HCT116 (cell line): ENCODE measurements around the gene RGL3. TPM values are rescaled to one million over a fixed set of nuclear protein-coding genes. Genes with fewer than 3 reads are reported as not detected.

Experiments
- ATAC-seq: fragments of 200-7000 bp; cut with Tn5 transposase; 2 replicates; pipeline ENCODE4 v1.9.1; 2020; ENCODE audit warnings: mild to moderate bottlenecking, moderate library complexity
- BruUV-seq: library from RNA; stranded (reverse); fragments of 400-500 nt; replicated peaks from 2 replicates; lab custom pipeline; 2021; lab: Mats Ljungman, UMichigan
- CTCF ChIA-PET: fragments of 300-600 bp; sonication (Branson Sonifier 250); formaldehyde crosslinking; loops from one replicate; lab custom pipeline; 2021; ENCODE audit warnings: antibody characterized with exemption; lab: Charles Lee
- POLR2A ChIA-PET: fragments of 300-600, 350-600 bp; sonication (Branson Sonifier 250); formaldehyde crosslinking; loops from one replicate; lab custom pipeline; 2021; ENCODE audit warnings: antibody characterized with exemption; lab: Charles Lee
- RAD21 ChIA-PET, 2 experiments: fragments of 300-600 bp; sonication (Branson Sonifier 250); formaldehyde crosslinking; loops; one replicate each; lab custom pipeline; 2023; ENCODE audit warnings: low total read pairs in 2 of 2; ENCODE audit not compliant: uncharacterized antibody in 2 of 2, unreplicated experiment in 2 of 2, low non-redundant PET in 1 of 2; lab: Charles Lee
- DNase-seq: peaks from one replicate; pipeline ENCODE4 v3.0.0-alpha.2; 2010; ENCODE audit warnings: low read depth, low spot score
- H2AFZ ChIP-seq: fragments of 200-600 bp; shearing (Covaris generic), sonication (generic); 2 replicates; pipeline ENCODE4 v1.6.1; 2017; ENCODE audit warnings: low read depth, mixed run types, mixed read lengths, antibody characterized with exemption, low read length; ENCODE audit not compliant: poor library complexity, severe bottlenecking
- H3K27ac ChIP-seq: 2 replicates; pipeline ENCODE4 v1.5.1; 2012; ENCODE audit warnings: low read depth, low read length
- H3K27me3 ChIP-seq: fragments of 200-600 bp; sonication (generic); 2 replicates; pipeline ENCODE4 v1.6.1; 2016; ENCODE audit warnings: mixed run types, low read length, mixed read lengths; ENCODE audit not compliant: insufficient read depth
- H3K36me3 ChIP-seq, 2 experiments: fragments of 200-500 bp in 1 of 2; fragments of 200-600 bp in 1 of 2; sonication (Bioruptor generic) in 1 of 2; sonication (generic) in 1 of 2; 2 replicates each; pipeline versions ENCODE4 v1.5.1 to v1.6.1; 2014 to 2016; ENCODE audit warnings: low read length in 2 of 2, inconsistent platforms in 1 of 2, mixed read lengths in 1 of 2, mixed run types in 1 of 2; ENCODE audit not compliant: insufficient read depth in 2 of 2, control insufficient read depth in 1 of 2
- H3K4me1 ChIP-seq, 2 experiments: fragments of 200-600 bp in 1 of 2; sonication (generic) in 1 of 2; 2 replicates each; pipeline versions ENCODE4 v1.5.1 to v1.6.1; 2012 to 2017; ENCODE audit warnings: low read length in 2 of 2, inconsistent platforms in 1 of 2, mild to moderate bottlenecking in 1 of 2, mixed read lengths in 1 of 2, mixed run types in 1 of 2, moderate library complexity in 1 of 2; ENCODE audit not compliant: insufficient read depth in 2 of 2, control insufficient read depth in 1 of 2
- H3K4me2 ChIP-seq: fragments of 200-600 bp; sonication (generic); 2 replicates; pipeline ENCODE4 v1.6.1; 2017; ENCODE audit warnings: mixed run types, low read length, mixed read lengths
- H3K4me3 ChIP-seq, 2 experiments: fragments of 200-600 bp in 1 of 2; sonication (generic) in 1 of 2; replicated peaks in 1 of 2; 2 replicates each; pipeline ENCODE4 v1.5.1; 2011 to 2016; ENCODE audit warnings: low read length in 2 of 2, control low read depth in 1 of 2, low read depth in 1 of 2, mild to moderate bottlenecking in 1 of 2, mixed read lengths in 1 of 2, mixed run types in 1 of 2
- H3K79me2 ChIP-seq: fragments of 200-600 bp; sonication (generic); 2 replicates; pipeline ENCODE4 v1.6.1; 2017; ENCODE audit warnings: mild to moderate bottlenecking, mixed run types, low read length, moderate library complexity, mixed read lengths; ENCODE audit not compliant: insufficient read depth
- H3K9ac ChIP-seq: fragments of 200-600 bp; sonication (generic); 2 replicates; pipeline ENCODE4 v1.6.1; 2016; ENCODE audit warnings: low read length, mixed read lengths
- H3K9me2 ChIP-seq: fragments of 200-600 bp; sonication (generic), shearing (Covaris generic); 2 replicates; pipeline ENCODE4 v1.6.1; 2017; ENCODE audit warnings: mixed run types, mild to moderate bottlenecking, moderate library complexity; ENCODE audit not compliant: insufficient read depth
- H3K9me3 ChIP-seq, 2 experiments: fragments of 200-500 bp in 1 of 2; fragments of 200-600 bp in 1 of 2; sonication (Bioruptor generic) in 1 of 2; sonication (generic) in 1 of 2; 2 replicates each; pipeline ENCODE4 v1.6.1; 2014 to 2017; ENCODE audit warnings: low read length in 2 of 2, mixed read lengths in 2 of 2, inconsistent platforms in 1 of 2, low read depth in 1 of 2, mild to moderate bottlenecking in 1 of 2, mixed run types in 1 of 2, moderate library complexity in 1 of 2; ENCODE audit not compliant: control insufficient read depth in 1 of 2, insufficient read depth in 1 of 2
- H4K20me1 ChIP-seq: fragments of 200-600 bp; sonication (generic), shearing (Covaris generic); 2 replicates; pipeline ENCODE4 v1.6.1; 2017; ENCODE audit warnings: mixed run types, mild to moderate bottlenecking, moderate library complexity; ENCODE audit not compliant: insufficient read depth
- CBX3 ChIP-seq: IDR thresholded peaks from 2 replicates; pipeline ENCODE4 v1.6.1; 2012; ENCODE audit warnings: low read depth
- EGR1 ChIP-seq: IDR thresholded peaks from 2 replicates; pipeline ENCODE4 v1.6.1; 2012; ENCODE audit warnings: low read depth
- EZH2 ChIP-seq: fragments of 200-600 bp; sonication (generic); IDR thresholded peaks from 2 replicates; pipeline ENCODE4 v1.6.1; 2017; ENCODE audit warnings: antibody characterized with exemption, mixed run types
- EZH2phosphoT487 ChIP-seq: fragments of 200-600 bp; IDR thresholded peaks from 2 replicates; pipeline ENCODE4 v1.6.1; 2018; ENCODE audit warnings: antibody characterized with exemption, borderline replicate concordance
- FOSL1 ChIP-seq: IDR thresholded peaks from 2 replicates; pipeline ENCODE4 v1.6.1; 2012; ENCODE audit warnings: low read depth
- POLR2A ChIP-seq: IDR thresholded peaks from 2 replicates; pipeline ENCODE4 v1.7.0; 2011; ENCODE audit warnings: borderline replicate concordance; ENCODE audit not compliant: insufficient read depth, insufficient read length; ENCODE audit errors: extremely low read depth
- RAD21 ChIP-seq: IDR thresholded peaks from 2 replicates; pipeline ENCODE4 v1.6.1; 2012; ENCODE audit warnings: low read depth, mild to moderate bottlenecking
- SIN3A ChIP-seq: IDR thresholded peaks from 2 replicates; pipeline ENCODE4 v1.6.1; 2012; ENCODE audit warnings: low read depth
- SP1 ChIP-seq: IDR thresholded peaks from 2 replicates; pipeline ENCODE4 v1.6.1; 2012; ENCODE audit warnings: low read depth
- SRF ChIP-seq: IDR thresholded peaks from 2 replicates; pipeline ENCODE4 v1.6.1; 2012; ENCODE audit warnings: low read depth
- ZNF274 ChIP-seq: fragments of 200-500 bp; sonication (Bioruptor generic); IDR thresholded peaks from 2 replicates; pipeline ENCODE4 v1.6.1; 2014; ENCODE audit warnings: mild to moderate bottlenecking, low read depth, low read length, inconsistent platforms
- intact Hi-C: fragments of 100-400 bp; cut with micrococcal nuclease; formaldehyde crosslinking; loops from 2 replicates; pipeline ENCODE4 v1.10.0; 2022
- total RNA-seq: library from RNA; stranded (reverse); gene quantifications from one replicate; pipeline ENCODE4 v1.2.1, GENCODE V29; 2021; ENCODE audit not compliant: unreplicated experiment
- TF ChIP-seq, protein P1 (sequence below): IDR thresholded peaks from 2 replicates; pipeline ENCODE4 v1.6.1; 2012; ENCODE audit warnings: low read depth
- TF ChIP-seq, protein P2 (sequence below): IDR thresholded peaks from 2 replicates; pipeline ENCODE4 v1.6.1; 2012

RGL3 gene
- total RNA-seq, 1 experiment from 2014 or later: 99.2 TPM

DNA sequence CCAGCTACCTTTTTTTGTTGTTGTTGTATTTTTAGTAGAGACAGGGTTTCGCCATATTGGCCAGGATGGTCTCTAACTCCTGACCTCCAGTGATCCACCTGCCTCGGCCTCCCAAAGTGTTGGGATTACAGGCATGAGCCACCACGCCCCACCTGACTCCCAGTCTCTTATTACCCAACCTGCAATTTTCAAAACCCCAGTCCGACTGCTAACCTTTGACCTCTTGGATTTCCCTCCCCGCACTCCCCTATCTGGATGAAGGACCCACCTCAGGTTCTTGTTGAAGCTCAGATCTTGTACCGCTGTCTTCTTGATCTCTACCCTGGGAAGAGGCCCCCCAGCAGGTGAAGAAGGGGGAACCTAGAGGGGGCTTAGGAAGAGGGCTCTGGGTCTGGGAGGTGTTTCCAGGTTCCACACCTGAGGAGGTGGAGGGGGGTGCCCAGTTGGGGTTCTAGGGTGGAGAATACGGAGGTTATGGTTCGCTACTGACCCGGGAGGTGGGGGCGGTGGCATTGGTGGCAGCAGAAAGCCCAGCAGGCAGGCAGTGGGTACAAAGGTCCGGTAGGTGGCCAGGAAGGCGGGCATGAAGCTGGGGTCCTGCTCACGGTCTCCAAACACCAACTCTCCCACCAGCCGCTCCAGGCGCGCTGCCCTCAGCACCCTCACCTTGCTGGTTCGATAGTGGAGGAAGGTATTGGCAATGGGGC, 2.6 kb downstream of the RGL3 start:
- Histone ChIP-seq H3K9ac (no peak overlapping the region), H3K36me3 (peaks cover 4% of the 10 kb centered on the region in 2 experiments; a peak in 2 of 4 replicates), H3K9me2 (no peaks in the 10 kb centered on the region), H3K4me3 (no peak overlapping the region), H4K20me1 (no peaks in the 10 kb centered on the region), H2AFZ (no peak overlapping the region), H3K27ac (no peak overlapping the region), H3K9me3 (no peaks in the 10 kb centered on the region), H3K4me2 (no peak overlapping the region), H3K27me3 (no peaks in the 10 kb centered on the region), H3K4me1 (peaks cover 9 to 12% of the 10 kb centered on the region in 2 experiments), H3K79me2 (no peaks in the 10 kb centered on the region)
- CTCF ChIA-PET: interaction anchor here (1.7 kb wide), 1 partner anchor 35 kb away, joined by 5 read pairs; no protein-coding TSS in a partner anchor
- TF ChIP-seq SIN3A: no peak
- TF ChIP-seq POLR2A: no peak
- no peak for TF ChIP-seq CBX3
- TF ChIP-seq SP1: no peak
- no peak for TF ChIP-seq ZNF274
- no peak for TF ChIP-seq EZH2phosphoT487
- no peak for TF ChIP-seq SRF
- TF ChIP-seq EGR1: no peak
- no peak for TF ChIP-seq FOSL1
- TF ChIP-seq RAD21: no peak
- TF ChIP-seq, protein P1, sequence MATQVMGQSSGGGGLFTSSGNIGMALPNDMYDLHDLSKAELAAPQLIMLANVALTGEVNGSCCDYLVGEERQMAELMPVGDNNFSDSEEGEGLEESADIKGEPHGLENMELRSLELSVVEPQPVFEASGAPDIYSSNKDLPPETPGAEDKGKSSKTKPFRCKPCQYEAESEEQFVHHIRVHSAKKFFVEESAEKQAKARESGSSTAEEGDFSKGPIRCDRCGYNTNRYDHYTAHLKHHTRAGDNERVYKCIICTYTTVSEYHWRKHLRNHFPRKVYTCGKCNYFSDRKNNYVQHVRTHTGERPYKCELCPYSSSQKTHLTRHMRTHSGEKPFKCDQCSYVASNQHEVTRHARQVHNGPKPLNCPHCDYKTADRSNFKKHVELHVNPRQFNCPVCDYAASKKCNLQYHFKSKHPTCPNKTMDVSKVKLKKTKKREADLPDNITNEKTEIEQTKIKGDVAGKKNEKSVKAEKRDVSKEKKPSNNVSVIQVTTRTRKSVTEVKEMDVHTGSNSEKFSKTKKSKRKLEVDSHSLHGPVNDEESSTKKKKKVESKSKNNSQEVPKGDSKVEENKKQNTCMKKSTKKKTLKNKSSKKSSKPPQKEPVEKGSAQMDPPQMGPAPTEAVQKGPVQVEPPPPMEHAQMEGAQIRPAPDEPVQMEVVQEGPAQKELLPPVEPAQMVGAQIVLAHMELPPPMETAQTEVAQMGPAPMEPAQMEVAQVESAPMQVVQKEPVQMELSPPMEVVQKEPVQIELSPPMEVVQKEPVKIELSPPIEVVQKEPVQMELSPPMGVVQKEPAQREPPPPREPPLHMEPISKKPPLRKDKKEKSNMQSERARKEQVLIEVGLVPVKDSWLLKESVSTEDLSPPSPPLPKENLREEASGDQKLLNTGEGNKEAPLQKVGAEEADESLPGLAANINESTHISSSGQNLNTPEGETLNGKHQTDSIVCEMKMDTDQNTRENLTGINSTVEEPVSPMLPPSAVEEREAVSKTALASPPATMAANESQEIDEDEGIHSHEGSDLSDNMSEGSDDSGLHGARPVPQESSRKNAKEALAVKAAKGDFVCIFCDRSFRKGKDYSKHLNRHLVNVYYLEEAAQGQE: no peak
- TF ChIP-seq, protein P2, sequence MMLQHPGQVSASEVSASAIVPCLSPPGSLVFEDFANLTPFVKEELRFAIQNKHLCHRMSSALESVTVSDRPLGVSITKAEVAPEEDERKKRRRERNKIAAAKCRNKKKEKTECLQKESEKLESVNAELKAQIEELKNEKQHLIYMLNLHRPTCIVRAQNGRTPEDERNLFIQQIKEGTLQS: no peak
- TF ChIP-seq EZH2: no peak
- no peak for DNase-seq
- BruUV-seq: no TSS peak
- POLR2A ChIA-PET: no interaction called here
- ATAC-seq: no peak
- RAD21 ChIA-PET: no interaction called here
- intact Hi-C loops: no loop called here
